Measurements from ENCODE around the gene KHNYN.
A peak's percentile ranks its signal among the peaks of the same experiment; 100 is the strongest.
"Not testable (repeated sequence)": the region's sequence is repeated elsewhere in the genome, so short reads cannot be mapped to it uniquely, and the experiment has no call there.

KHNYN gene

DNA sequence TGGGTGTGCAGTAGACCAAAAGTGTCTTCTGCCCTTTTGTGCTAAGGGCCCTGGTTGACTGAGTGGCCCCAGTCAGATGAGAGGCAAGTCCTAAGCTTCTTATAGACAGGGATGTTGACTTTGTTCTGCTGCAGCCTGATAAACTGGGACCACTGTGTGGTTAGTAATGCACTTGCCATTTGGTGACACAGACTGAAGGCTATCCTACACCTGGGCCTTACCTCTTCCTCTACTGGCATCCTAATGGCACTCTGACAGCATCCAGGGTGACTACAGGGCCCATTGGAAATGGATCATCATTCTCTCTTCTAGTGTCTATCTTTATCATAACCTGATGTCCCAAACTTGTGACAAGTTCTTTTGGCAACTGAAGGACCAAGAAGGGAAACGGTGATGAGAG is 9.5 kb downstream of the KHNYN start:
- no peak for DNase-seq

DNA sequence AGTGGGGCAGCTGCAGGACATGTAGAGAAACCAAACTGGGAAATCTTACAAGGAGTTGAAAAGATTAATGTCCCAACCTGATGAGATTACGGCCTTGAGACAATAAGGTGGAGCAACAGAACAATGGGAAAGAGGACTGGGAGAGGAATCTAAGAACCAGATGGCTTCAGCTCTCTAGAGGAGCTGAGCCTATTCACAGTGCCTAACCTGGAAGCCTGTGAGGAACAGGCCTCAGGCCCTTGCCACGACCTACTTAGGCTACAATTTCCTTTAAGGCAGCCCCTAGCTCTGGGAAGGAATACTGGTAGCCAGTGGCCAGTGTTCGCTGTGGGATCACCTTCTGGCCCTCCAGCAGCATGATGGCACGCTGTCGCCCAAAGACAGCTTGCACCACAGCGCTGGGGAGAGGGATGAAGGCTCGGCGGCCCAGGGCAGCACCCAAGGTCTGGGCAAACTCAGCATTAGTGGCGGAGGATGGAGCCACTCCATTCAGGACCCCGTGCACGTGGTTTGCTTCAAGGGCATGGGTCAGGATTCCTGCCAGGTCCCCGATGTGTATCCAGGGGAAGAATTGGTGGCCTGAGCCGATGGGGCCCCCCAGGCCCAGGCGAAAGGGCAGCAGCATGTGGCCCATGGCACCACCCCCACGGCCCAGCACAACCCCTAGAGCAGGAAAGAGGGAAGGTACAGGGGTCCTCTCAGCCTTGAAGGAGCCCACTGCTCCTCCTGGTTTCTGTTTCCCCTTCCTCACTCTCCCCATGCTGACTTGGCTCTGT is 10.3 kb downstream of the KHNYN start:
- DNase-seq, result no peak

DNA sequence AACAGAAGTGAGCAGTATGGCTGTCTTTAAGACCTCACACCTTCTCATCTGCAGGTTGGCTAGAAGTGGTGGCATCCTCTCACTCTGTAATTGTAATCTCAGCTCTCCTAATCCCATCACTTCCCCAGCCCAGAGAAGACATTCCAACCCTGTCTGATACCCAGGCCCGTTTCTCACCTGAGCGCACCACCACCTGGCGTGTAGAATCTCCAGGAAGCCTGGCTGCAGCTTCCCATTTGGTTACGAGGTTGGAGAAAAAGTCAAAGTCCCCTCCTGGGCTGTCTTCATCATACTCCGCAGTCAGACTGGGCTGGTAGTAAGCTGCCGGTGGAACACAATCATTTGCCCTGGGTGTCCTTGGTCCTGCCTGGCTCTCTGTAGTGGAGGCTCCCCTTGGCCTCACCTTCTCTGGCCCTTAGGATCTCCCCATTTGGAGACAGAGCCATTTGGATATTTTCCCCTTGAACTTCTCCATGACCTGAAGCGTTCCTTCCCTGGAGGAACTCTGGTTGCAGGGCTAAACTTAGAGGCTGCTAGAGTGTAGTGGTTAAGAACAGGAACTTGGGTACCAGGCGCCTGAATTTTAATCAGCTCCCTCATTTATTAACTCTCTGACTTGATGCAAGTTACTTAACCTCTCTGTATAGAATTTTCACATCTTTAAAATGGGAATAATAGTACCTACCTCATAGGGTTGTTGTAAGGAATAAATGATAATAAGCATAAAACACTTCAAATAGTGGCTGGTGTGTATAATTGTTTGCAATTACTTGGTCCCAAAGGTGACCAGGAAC is 11.0 kb downstream of the KHNYN start:
- DNase-seq, result no peak

DNA sequence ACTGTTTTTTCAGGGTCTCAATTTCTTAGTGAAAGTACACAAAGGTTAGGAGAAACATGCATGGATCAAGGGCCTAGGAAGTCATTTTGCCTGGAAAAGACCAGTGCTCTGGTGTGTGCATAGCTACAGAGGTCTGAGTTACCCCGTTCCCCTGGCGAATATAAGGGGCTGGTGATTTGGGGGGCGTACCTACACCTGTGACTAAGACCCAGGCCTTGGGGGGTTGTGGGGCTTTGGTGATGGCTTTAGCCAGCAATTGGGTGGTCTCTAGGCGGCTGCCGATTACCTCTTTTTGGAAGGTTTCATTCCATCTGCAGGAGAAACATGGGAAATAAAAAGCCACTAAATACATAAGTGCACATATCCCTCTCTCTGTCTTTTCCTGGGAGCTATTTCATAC is 11.7 kb downstream of the KHNYN start:
- DNase-seq, result no peak

DNA sequence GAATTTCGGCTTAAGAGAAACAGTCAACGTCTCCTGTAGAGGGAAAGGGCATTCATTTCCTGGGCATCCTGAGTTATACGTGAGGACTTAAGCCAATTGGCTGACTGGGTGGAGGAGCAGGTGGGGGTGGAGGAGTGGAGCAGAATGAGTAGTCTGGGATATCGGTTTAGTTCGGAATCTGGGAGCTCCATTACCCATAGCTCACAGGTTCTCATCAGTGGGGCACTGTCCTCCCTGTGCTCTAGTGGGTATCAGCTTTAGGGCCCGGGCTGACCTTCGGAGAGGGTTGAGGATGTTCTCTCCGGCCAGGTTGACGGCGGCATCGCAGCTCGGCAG is 12.1 kb downstream of the KHNYN start:
- DNase-seq, result no peak

DNA sequence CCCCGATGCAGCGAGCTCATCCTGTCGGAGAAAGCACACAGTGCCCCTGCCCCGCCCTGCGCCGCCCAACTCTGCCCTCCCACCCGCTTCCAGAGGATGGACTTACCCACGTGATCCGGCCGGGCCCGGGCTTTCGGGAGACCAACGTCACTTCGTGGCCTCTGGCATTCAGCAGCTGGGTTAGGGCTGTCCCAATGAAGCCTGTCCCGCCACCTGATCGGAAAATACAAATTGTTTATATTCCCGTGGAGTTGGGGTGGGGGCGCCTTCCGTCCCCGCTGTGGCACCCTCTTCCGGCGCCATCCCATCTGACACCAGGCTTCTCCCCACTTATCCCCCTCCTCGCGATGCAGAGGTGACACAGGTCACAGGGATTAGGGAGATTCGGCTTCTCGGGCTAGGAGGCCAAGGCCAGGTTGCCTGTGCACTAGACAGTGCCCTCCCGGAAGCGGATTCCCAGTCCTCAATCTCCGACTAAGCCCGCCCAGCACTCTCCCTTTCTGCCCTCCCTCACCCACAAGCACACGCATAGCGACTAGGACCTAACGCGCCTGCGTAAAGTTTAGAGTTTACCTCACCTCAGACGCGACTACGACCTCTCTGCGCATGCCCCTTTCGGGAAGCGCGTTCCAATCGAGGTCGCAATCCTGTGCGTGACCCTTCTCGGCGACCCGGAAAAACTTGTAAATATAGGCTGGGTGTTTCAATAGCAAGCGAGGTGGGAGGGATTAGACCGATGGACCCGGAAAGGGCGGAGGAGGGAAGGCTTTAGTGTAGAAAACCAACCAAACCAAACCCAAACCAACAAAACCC is 12.7 kb downstream of the KHNYN start, which contains the start of gene SDR39U1:
TSS of gene SDR39U1 (minus strand) at position 537 of the 813 bp plus-strand sequence. CDS start at position 530, 7 bp downstream.
- peak; percentile 98 to 99 for DNase-seq

DNA sequence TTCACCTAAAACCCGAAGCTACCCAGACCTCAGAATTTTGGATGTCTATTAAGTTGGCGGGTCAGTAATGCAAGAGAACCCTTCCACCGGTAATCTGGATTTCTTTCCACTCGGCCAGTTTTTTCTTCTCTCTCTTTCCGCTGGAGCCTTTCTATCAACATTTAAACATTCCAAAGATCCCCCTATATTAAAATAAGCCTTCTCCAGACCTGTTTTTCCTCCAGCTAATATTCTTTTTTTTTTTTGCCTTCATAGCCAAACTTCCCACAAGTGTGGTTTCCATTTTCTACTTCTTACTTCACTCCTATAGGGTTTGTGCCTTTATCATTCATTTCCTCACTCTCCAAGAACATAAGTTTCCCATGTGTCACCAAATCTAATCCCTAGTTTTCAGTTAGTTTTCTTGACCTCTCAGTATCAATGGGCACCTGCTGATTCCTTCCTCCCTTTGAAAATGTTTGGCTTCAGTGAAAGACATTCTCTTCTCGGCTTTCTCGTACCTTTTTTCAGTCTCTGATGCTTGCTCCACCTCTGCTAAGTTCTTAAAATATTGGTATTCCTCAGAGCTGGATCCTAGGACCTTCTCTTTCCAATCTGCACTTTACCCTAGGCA is 13.4 kb downstream of the KHNYN start:
- no peak for DNase-seq

DNA sequence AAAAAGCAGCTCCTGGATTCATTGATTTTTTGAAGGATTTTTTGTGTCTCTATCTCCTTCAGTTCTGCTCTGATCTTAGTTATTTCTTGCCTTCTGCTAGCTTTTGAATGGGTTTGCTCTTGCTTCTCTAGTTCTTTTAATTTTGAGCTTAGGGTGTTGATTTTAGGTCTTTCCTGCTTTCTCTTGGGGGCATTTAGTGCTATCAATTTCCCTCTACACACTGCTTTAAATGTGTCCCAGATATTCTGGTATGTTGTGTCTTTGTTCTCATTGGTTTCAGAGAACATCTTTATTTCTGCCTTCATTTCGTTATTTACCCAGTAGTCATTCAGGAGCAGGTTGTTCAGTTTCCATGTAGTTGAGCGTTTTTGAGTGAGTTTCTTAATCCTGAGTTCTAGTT is 21.1 kb downstream of the KHNYN start:
- DNase-seq, result not testable (repeated sequence)

DNA sequence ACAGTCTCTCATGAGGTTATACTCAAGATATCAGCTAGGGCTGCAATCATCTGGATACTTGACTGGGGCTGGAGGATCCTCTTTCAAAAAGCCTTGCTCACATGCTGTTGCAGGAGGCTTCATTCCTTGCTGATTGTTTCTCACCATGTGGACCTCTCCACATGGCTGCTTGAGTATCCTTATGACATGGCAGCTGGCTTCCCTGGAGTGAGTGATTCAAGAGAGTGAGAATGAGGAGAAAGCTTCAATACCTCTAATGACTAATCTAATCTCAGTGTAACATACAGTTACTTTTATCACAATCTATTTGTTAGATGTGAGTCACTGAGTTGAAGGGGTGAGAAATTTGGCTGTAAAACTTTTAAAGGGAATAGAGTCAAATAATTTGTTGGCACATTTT is 27.2 kb downstream of the KHNYN start:
- DNase-seq, result no peak

DNA sequence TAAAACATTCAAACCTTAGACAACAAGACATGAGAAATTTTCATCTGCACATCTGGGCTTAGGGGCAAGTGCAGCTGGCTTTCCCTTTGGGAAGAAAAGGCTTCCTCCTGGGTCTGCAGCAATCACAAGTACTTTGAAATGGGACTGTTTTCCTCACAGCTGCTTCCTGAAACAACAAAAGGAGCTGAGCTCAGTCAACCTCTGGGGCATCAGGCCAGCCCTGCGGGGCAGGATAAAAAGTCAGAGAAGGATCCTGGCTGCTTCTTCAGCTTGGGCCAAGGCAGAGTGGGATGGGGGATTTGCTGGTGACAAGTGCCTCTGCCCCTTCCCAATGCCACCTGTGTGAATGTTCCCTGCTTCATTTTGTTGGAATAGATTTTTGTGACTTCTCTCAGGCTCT is 29.0 kb downstream of the KHNYN start:
- DNase-seq, result no peak

DNA sequence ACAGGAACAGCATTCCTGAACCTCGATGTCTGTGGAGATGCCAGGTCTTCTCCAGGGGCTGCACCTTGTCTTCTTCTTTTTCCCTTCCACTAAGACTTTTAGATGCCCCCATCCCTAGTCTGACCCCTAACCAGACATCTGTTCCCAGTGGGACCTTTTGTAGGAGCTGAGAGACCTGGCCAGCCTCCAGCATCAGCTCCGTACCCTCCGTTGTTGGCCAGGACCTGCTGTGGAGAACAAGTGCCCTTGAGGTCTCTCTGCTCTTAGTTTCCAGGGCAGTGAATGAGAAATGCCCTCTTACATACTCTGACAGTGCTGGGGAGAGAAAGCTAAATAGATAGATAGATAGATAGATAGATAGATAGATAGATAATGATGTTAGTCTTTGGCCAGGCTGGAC is 29.6 kb downstream of the KHNYN start:
- no peak for DNase-seq

DNA sequence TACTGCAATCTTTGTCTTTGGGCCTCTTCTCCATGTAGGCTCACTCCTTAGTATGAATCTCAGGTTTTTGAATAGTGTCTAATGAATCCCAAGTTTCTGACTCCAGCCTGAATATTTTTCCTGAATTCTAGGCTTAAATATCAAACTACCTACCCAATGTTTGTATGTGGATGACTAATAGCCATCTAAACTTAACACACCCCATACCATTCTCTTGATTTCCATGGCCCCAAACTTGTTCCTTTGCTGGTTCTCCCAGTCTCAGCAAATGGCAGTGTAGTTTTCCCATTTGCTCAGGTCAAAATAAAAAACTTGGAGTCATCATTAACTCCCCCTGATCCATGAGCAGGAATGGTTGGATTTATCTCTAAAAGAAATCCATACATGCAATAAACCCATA is 31.6 kb downstream of the KHNYN start:
- DNase-seq, result no peak

DNA sequence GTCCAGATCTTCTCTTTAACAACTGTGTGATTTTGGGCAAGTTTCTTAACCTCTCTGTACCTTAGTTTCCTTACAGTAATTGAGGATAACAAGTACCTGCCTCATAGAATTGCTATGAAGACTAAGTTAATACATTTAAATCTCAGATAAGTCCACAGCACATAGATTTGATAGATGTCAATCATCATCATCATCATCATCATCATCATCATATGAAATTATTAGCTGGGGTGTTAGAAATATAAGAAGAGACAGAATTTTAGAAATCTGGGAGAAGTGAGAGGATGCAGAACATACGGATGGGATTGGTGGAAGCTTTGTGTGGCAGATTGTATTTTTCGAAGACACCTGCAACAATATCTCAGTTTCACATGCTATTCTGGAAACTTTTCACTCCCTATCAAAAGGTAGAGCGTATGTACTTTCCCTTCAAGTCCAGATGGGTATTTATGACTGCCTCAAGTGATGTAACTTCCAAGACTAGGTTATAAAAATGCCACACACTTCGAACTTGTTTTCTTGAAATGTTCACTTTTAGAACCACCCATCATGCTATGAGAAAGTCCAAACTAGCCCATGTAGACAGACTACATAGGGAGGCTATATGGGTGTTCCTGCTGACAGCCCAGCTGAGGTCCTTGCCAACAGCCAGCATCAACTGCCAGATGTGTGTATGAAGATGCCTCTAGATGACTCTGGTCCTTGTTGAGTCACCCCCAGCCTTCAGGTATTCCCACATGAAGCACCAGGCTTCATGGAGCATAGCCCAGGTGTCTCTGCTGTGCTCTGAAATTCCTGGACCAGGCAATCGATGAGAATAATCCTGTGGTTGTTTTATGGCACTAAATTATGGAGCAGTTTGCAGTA is 33.5 kb downstream of the KHNYN start:
- no peak for DNase-seq

DNA sequence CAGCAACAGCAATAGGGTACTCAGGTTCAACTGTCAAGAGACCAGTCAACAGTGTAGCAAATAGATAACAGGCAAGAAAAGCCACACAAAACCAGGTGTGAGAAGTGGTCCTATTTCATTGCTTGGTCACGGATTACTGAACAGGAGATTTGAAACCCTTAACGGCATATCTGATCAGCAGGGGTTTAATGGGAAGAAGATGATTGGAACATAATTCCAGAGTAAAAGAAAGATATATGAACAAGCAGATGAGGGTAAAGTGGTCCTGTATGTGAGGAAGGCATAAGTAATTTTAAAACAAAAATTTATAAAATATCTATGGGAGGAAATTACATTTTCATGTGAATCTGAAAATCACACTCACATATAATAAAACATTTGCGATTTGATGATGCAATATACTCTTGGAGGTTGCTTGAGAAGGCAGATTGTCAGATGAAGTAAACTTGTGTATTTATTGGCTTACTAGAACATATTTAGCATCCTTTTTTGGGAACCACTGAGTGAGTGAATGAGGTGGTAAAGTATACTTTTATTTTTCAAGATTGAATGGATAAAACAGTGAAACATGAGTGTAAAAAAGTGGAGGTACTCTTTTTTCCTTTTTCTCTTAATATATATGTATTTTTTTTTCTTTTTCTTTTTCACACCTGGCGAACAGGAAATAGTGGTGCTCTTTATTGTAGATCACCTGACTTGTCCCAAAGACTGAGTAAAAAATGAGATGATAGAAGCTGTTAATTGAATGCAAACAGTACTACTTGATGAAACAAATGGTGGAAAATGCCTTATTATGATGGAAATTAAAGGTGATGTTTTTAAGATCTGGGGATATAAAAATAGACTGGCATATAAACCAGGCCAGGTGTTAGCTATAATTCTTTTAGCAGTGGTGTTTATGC is 34.4 kb downstream of the KHNYN start:
- no peak for DNase-seq

DNA sequence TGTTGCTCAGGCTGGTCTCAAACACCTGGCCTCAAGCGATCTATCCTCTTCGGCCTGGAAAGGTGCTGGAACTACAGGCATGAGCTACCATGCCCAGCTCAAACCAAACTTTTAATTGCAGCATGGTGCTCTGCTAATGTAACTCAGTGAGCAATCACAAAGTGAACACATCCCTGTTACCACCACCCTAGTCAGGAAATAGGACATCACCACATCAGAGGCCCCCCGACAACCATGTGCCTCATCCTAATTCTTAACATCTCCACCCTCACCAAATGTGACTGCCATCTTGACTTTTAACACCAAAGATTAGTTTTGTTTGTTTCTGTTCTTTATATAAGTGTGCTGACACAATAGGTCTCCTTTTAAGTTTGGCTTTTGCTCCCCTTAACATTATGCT is 35.6 kb downstream of the KHNYN start:
- DNase-seq, result no peak

DNA sequence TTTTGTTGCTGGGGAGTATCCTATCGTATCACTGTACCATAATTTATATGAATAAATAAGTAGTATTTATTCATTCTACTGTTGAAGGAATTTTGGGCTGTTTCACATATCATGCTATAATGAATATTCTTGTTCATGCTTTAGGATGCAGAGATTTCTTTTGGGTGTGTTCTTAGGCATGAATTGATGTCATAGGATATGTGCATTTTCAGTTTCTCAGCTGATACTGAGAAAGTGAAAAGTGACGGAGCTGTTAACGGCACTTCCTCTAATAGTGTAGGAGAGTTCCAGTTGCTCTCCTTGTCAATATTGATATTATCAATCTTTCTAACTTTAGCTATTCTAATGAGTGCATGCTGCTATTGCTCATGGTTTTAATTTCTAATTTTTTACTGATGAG is 36.1 kb downstream of the KHNYN start:
- no peak for DNase-seq

DNA sequence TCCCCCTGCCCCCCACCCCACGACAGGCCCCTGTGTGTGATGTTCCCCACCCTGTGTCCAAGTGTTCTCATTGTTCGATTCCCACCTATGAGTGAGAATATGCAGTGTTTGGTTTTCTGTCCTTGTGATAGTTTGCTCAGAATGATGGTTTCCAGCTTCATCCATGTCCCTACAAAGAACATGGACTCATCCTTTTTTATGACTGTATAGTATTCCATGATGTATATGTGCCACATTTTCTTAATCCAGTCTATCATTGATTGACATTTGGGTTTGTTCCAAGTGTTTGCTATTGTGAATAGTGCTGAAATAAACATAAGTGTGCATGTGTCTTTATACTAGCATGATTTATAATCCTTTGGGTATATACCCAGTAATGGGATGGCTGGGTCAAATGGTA is 40.7 kb downstream of the KHNYN start:
- DNase-seq, result not testable (repeated sequence)

DNA sequence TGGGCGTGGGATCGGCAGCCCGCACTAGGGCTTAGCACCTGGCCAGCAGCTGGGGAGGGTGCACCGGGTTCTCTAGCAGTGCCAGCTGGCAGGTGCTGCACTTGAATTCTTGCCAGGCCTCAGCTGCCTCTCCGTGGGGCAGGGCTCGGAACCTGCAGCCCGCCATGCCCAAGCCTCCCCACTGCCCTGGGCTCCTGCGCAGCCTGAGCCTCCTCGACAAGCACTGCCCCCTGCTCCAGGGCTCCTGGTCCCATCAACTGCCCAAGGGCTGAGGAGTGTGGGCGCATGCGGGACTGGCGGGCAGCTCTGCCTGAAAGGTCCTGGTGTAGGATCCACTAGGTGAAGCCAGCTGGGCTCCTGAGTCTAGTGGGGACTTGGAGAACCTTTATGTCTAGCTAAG is 43.5 kb downstream of the KHNYN start:
- DNase-seq, result no peak

DNA sequence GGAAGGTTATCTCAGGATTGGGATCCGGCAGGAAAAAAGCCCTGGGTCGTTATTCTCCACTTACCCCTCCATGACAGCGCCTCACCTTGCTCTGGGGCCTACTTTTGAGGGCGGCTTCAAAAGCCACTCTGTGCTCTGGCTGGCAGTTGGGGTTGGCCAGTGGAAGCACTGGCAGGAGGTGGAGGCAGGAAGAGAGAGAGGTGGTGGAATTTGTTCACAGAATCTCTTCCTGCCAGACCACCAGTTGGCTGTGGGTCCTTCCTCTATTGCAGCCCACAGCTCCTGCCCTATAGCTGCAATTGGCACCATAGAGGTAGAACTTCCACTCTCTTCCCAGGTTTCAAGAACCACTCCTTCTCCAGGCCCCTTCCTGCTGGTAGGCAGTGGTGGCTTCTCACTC is 45.5 kb downstream of the KHNYN start:
- DNase-seq, result no peak

DNA sequence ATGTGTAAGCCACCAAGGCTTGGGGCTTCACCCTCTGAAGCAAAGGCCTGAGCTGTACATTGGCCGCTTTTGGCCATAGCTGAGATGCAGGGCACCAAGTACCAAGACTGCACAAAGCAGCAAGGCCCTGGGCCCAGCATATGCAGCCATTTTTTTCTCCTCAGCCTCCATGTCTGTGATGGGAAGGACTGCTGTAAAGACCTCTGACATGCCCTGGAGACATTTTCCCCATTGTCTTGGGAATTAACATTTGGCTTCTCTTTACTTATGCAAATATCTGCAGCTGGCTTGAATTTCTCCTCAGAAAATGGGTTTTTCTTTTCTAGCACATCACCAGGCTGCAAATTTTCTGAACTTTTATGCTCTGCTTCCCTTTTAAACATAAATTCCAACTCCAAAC is 50.2 kb downstream of the KHNYN start:
- DNase-seq, result not testable (repeated sequence)
